Activated CD8-positive, alpha-beta T cell treated with anti-CD3 and anti-CD28 coated beads for 36 hours (primary cell): ENCODE measurements around the gene NALCN. TPM values are rescaled to one million over a fixed set of nuclear protein-coding genes. Genes with fewer than 3 reads are reported as not detected.

ENCODE experiments used
- ATAC-seq: fragments of 200-7000 bp; cut with Tn5 transposase; one replicate; pipeline ENCODE4 v1.10.0; 2021; ENCODE audit warnings: mild to moderate bottlenecking, moderate library complexity
- CTCF ChIA-PET: fragments of 350-600 bp; sonication (Branson Sonifier 250); formaldehyde crosslinking; loops from one replicate; lab custom pipeline; 2021; ENCODE audit warnings: antibody characterized with exemption; lab: Charles Lee
- POLR2A ChIA-PET: fragments of 350-600 bp; sonication (Branson Sonifier 250); formaldehyde crosslinking; loops from one replicate; lab custom pipeline; 2021; ENCODE audit warnings: antibody characterized with exemption; lab: Charles Lee
- DNase-seq: peaks from one replicate; pipeline ENCODE4 v3.0.0-alpha.2; 2020
- H3K27ac Mint-ChIP-seq: one replicate; pipeline ENCODE4 v1.8.0; 2021; ENCODE audit warnings: mild to moderate bottlenecking, mixed read lengths
- H3K27me3 Mint-ChIP-seq: one replicate; pipeline ENCODE4 v1.8.0; 2021; ENCODE audit warnings: mixed read lengths
- H3K36me3 Mint-ChIP-seq: one replicate; pipeline ENCODE4 v1.8.0; 2021; ENCODE audit warnings: low read depth, mixed read lengths
- H3K4me1 Mint-ChIP-seq: one replicate; pipeline ENCODE4 v1.8.0; 2021; ENCODE audit warnings: low read depth, mixed read lengths
- H3K4me3 Mint-ChIP-seq: one replicate; pipeline ENCODE4 v1.8.0; 2021; ENCODE audit warnings: mild to moderate bottlenecking, moderate library complexity, mixed read lengths
- H3K9me3 Mint-ChIP-seq: one replicate; pipeline ENCODE4 v1.8.0; 2021; ENCODE audit warnings: mixed read lengths
- CTCF ChIP-seq: fragments of 200-600 bp; IDR thresholded peaks from one replicate; pipeline ENCODE4 v1.8.0; 2022; ENCODE audit warnings: antibody characterized with exemption, mild to moderate bottlenecking
- intact Hi-C: fragments of 100-400 bp; cut with micrococcal nuclease; formaldehyde crosslinking; loops from one replicate; pipeline ENCODE4 v1.10.0; 2022
- total RNA-seq, 2 experiments: library from RNA; stranded (reverse); gene quantifications; one replicate each; pipeline ENCODE4 v1.2.3, GENCODE V29; 2021

Gene NALCN
- total RNA-seq, 2 experiments from 2014 or later, result not detected

DNA sequence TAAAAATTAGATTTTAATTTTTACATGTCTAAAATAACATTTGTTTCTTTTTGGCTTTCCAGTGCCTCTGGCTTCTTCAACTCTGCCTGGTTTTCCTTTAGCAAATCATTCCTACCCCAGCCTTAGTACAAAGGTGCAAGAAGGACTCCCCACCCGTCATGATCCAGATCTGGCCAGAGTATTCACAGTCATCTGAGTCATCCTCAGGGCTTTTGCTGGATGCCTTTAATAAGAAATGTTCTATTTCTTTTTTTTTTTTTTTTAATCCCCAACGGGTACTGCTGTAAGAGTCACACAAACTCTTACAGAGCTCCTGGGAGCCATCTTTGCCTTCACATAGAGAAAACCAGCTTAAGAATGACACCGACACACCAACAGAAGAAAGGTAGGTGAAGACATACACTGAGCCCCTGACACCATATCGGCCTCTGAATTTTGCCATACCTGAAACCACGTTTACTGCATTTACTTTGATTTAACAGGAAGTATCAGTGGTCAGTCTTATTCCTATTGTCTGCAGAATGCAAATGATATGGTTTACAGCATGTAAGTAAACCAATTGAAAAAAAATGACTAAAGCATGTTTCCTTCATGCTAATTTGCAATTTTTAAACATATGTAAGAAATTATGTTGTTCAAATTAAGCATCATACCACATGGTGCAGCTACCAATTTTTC lies 184.4 kb downstream of the NALCN start:
- intact Hi-C loops, result no loop called here
- CTCF ChIA-PET, result interaction anchor here (0.6 kb wide), 1 partner anchor 20 kb away, joined by 3 read pairs; no protein-coding TSS in a partner anchor

DNA sequence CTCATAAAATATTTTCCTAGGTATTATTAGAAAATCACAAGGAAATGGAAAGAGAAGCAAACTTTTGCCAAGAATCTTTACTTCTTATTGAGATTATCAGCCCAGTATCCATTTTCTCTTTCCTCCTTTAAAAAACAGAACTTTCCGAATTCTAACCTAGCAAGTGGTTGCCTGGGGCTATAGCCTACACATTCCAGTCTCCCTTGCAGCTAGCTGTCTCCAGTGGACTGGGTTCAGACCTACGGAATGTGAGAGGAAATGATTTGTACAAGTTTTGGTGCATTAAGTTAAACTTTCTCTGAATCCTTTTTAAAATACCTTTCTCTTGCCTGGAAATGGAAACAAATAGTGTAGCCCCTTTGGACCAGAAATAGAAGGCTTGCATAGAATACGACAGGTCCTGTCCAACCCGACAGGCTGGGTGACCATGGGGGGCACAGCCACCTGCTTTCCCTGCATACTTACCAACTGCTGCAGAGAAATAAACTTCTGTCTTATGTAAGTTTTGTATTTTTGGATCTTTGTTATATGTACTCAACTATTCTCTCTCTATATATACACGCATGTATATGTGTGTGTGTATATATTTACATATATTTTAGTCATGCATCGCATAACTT lies 185.9 kb downstream of the NALCN start:
- intact Hi-C loops, result no loop called here

More for the DNA sequence above, 184.4 kb downstream of the NALCN start:
- no peak for DNase-seq
- ATAC-seq, result no peak
- no peaks in the 10 kb centered on the region for H3K27me3 Mint-ChIP-seq
- H3K27ac Mint-ChIP-seq, result no peak overlapping the region
- no peaks in the 10 kb centered on the region for H3K4me1 Mint-ChIP-seq
- H3K9me3 Mint-ChIP-seq, result peaks cover 3% of the 10 kb centered on the region
- POLR2A ChIA-PET, result no interaction called here
- no peak overlapping the region for H3K4me3 Mint-ChIP-seq
- no peaks in the 10 kb centered on the region for H3K36me3 Mint-ChIP-seq
- TF ChIP-seq CTCF, result no peak

GRCh38 chr13:101219609-101220265 lies 196.6 kb downstream of the NALCN start:
- POLR2A ChIA-PET, result no interaction called here
- no peaks in the 10 kb centered on the region for H3K9me3 Mint-ChIP-seq
- no peak for TF ChIP-seq CTCF
- intact Hi-C loops, result no loop called here
- ATAC-seq (no peak), DNase-seq (no peak)
- H3K36me3 Mint-ChIP-seq, result no peaks in the 10 kb centered on the region
- no peak overlapping the region for H3K4me3 Mint-ChIP-seq
- no peaks in the 10 kb centered on the region for H3K4me1 Mint-ChIP-seq
- no peak overlapping the region for H3K27ac Mint-ChIP-seq
- CTCF ChIA-PET, result interaction anchor here (0.5 kb wide), 1 partner anchor 9 kb away, joined by 3 read pairs; no protein-coding TSS in a partner anchor
- H3K27me3 Mint-ChIP-seq, result no peaks in the 10 kb centered on the region

More for the DNA sequence above, 185.9 kb downstream of the NALCN start:
- no peak overlapping the region for H3K4me3 Mint-ChIP-seq
- ATAC-seq (no peak), DNase-seq (no peak)
- H3K27me3 Mint-ChIP-seq, result no peaks in the 10 kb centered on the region
- POLR2A ChIA-PET, result no interaction called here
- CTCF ChIA-PET, result no interaction called here
- peaks cover 3% of the 10 kb centered on the region for H3K9me3 Mint-ChIP-seq
- no peaks in the 10 kb centered on the region for H3K4me1 Mint-ChIP-seq
- H3K36me3 Mint-ChIP-seq, result no peaks in the 10 kb centered on the region
- H3K27ac Mint-ChIP-seq, result no peak overlapping the region
- no peak for TF ChIP-seq CTCF

GRCh38 chr13:101218484-101218883 lies 197.8 kb downstream of the NALCN start:
- no peak overlapping the region for H3K4me3 Mint-ChIP-seq
- CTCF ChIA-PET, result no interaction called here
- no peak overlapping the region for H3K27ac Mint-ChIP-seq
- no peaks in the 10 kb centered on the region for H3K27me3 Mint-ChIP-seq
- no peaks in the 10 kb centered on the region for H3K4me1 Mint-ChIP-seq
- POLR2A ChIA-PET, result no interaction called here
- DNase-seq, result no peak
- H3K36me3 Mint-ChIP-seq, result no peaks in the 10 kb centered on the region
- ATAC-seq, result no peak
- no peak for TF ChIP-seq CTCF
- intact Hi-C loops, result no loop called here
- no peaks in the 10 kb centered on the region for H3K9me3 Mint-ChIP-seq

GRCh38 chr13:101217086-101217485 lies 199.2 kb downstream of the NALCN start:
- DNase-seq, result no peak
- TF ChIP-seq CTCF, result no peak
- ChIA-PET CTCF (interaction anchor here (1.0 kb wide), 1 partner anchor 12 kb away, joined by 3 read pairs; no protein-coding TSS in a partner anchor), POLR2A (no interaction called here)
- Mint-ChIP-seq H3K27ac (no peak overlapping the region), H3K27me3 (no peaks in the 10 kb centered on the region), H3K36me3 (no peaks in the 10 kb centered on the region), H3K4me3 (no peak overlapping the region), H3K4me1 (no peaks in the 10 kb centered on the region), H3K9me3 (peaks cover 4% of the 10 kb centered on the region)
- no peak for ATAC-seq
- intact Hi-C loops, result no loop called here
